Heart left ventricle (tissue), 13 donors: ENCODE results near the gene TDRD6.

Source experiments
- CTCF ChIP-seq, 12 donors: fragments of 200-600 bp; sonication (generic) in 4 of 12; IDR thresholded peaks; one replicate each; pipeline versions ENCODE4 v1.5.0 to v1.8.0; 2018 to 2022; ENCODE audit warnings: antibody characterized with exemption in 12 of 12, mild to moderate bottlenecking in 5 of 12
- POLR2A ChIP-seq, 2 donors: fragments of 450-650 bp; IDR thresholded peaks; one replicate each; pipeline ENCODE4 v1.6.1; 2017; ENCODE audit warnings: antibody characterized with exemption in 2 of 2, mild to moderate bottlenecking in 2 of 2, moderate library complexity in 2 of 2
- donor health status: ischemic (EF 13 %, LVEDD 7.1; RV severe dilation, severe dysfunction).
- donor health status: DM: no; HTN: yes; CAD: no.
- donor health status: DM: no; HTN: no; CAD: no.
- donor health status: ischemic (EF 25% LVEDD 6.9; RV normal size, moderate dysfunction).
- donor health status: ischemic (EF 25% LVEDD 5.7; RV mildly dilated, moderate dysfunction).
- donor health status: ischemic (EF 35%, LVEDD 5.7; RV mildly dilated, moderate dysfunction).
- donor health status: nonischemic (EF 11% LVEDD 7.7; RV severe dilation, severe dysfunction).
- donor health status: DM: yes; HTN: yes; CAD: no.
- donor health status: PGD.
- donor health status: ischemic (EF 29% LVEDD 5.4; RV normal size, mild dysfunction).
- donor health status: nonischemic (EF 23%, LVEDD 6.1; RV moderate dilation, normal function).

GRCh38 chr6:46690911-46691451 is 3.3 kb downstream of the TDRD6 start:
- no peak for TF ChIP-seq CTCF (IDR thresholded peaks at IDR 0.05)
- no peak for TF ChIP-seq POLR2A (IDR thresholded peaks at IDR 0.05)
